Measurements from ENCODE around the gene DAND5.

DNA sequence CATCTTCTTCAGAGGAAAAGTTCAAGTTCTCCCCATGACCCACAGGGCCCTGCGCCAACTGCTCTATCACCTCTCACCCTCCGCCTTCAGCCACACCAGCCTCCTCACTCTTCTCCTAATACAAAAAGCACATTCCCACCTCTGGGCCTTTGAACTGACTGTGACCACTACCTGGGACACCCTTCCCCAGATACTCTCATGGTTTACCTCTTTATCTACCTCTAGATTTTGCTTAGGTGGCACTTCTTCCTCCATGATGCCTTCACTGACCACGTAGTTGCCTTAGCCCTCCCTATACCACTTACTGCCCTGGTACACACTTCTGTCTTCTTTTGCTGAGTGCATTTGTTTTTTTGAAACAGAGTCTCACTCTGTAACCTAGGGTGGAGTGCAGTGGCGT lies 46.4 kb upstream of the DAND5 start:
- TF ChIP-seq, protein P1, sequence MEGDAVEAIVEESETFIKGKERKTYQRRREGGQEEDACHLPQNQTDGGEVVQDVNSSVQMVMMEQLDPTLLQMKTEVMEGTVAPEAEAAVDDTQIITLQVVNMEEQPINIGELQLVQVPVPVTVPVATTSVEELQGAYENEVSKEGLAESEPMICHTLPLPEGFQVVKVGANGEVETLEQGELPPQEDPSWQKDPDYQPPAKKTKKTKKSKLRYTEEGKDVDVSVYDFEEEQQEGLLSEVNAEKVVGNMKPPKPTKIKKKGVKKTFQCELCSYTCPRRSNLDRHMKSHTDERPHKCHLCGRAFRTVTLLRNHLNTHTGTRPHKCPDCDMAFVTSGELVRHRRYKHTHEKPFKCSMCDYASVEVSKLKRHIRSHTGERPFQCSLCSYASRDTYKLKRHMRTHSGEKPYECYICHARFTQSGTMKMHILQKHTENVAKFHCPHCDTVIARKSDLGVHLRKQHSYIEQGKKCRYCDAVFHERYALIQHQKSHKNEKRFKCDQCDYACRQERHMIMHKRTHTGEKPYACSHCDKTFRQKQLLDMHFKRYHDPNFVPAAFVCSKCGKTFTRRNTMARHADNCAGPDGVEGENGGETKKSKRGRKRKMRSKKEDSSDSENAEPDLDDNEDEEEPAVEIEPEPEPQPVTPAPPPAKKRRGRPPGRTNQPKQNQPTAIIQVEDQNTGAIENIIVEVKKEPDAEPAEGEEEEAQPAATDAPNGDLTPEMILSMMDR (IDR thresholded peaks at IDR 0.05): no peak
- TF ChIP-seq EZH2 (IDR thresholded peaks at IDR 0.05; ENCODE audit: borderline replicate concordance, insufficient read depth, low read depth, low read length, poor library complexity, severe bottlenecking): no peak

Data from B cell (primary cell).